HG03196 (cell line): ENCODE results near the gene GARNL3.

Experiments
- ATAC-seq: cut with Tn5 transposase; IDR thresholded peaks from one replicate; pipeline ENCODE4 v1.9.1; 2021; ENCODE audit not compliant: unreplicated experiment

The GARNL3 gene

GRCh38 chr9:127305838-127306226, 41.3 kb downstream of the GARNL3 start:
- no peak for ATAC-seq

- ATAC-seq, result no peak
Measured at GRCh38 chr9:127307802-127308201, 43.2 kb downstream of the GARNL3 start.

- no peak for ATAC-seq
Measured at GRCh38 chr9:127308652-127309434, 44.3 kb downstream of the GARNL3 start.

GRCh38 chr9:127309715-127310114, 45.1 kb downstream of the GARNL3 start:
- ATAC-seq, result no peak

- ATAC-seq, result no peak
Measured at GRCh38 chr9:127311239-127311741, 46.7 kb downstream of the GARNL3 start.

- ATAC-seq, result no peak
Measured at GRCh38 chr9:127313042-127313560, 48.5 kb downstream of the GARNL3 start.

- no peak for ATAC-seq
Measured at GRCh38 chr9:127314911-127315310, 50.3 kb downstream of the GARNL3 start.

GRCh38 chr9:127316586-127317323, 52.2 kb downstream of the GARNL3 start:
- ATAC-seq, result no peak

- no peak for ATAC-seq
Measured at GRCh38 chr9:127318651-127319167, 54.1 kb downstream of the GARNL3 start.

GRCh38 chr9:127319366-127320114, 55.0 kb downstream of the GARNL3 start:
- no peak for ATAC-seq

- ATAC-seq, result no peak
Measured at GRCh38 chr9:127320115-127320378, 55.5 kb downstream of the GARNL3 start.

GRCh38 chr9:127323393-127323792, 58.8 kb downstream of the GARNL3 start:
- no peak for ATAC-seq

- ATAC-seq, result no peak
Measured at GRCh38 chr9:127330501-127330900, 65.9 kb downstream of the GARNL3 start.

- no peak for ATAC-seq
Measured at GRCh38 chr9:127333221-127334064, 68.9 kb downstream of the GARNL3 start.

GRCh38 chr9:127334725-127335124, 70.2 kb downstream of the GARNL3 start:
- no peak for ATAC-seq

GRCh38 chr9:127336086-127336485, 71.5 kb downstream of the GARNL3 start:
- no peak for ATAC-seq

GRCh38 chr9:127336506-127337352, 72.2 kb downstream of the GARNL3 start:
- ATAC-seq, result no peak

GRCh38 chr9:127340721-127341120, 76.1 kb downstream of the GARNL3 start:
- no peak for ATAC-seq

GRCh38 chr9:127341152-127341551, 76.6 kb downstream of the GARNL3 start:
- no peak for ATAC-seq
